ENCODE data around the gene CASP7. TPM values are rescaled to one million over a fixed set of nuclear protein-coding genes. Genes with fewer than 3 reads are reported as not detected.

The CASP7 gene
- total RNA-seq, 1 experiment from 2014 or later = 4.7 TPM

DNA sequence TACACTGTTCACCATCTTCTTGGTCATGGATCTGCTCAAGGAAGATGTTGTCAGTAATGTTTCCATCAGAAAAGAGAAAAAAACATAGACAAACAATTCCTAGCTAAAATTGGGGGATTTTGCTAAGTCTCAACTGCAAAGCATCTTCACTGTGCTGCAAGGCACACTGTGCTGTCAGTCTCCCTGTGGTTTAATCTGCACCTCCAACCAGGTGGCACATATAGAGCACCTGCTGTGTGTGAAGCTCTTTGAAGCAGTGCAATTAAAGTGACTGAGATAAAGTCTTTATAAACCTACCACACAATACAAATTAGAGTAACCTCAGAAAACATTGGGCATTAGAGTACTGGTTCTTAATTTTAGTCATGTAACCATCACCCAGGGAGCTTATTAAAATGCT is 22.2 kb upstream of the CASP7 start:
- H3K14ac ChIP-seq (ENCODE audit: insufficient read depth, low read length) = no peak overlapping the region
- no peak overlapping the region for H2BK20ac ChIP-seq (ENCODE audit: low read depth, low read length, poor library complexity, severe bottlenecking)
- no peak overlapping the region for H3K4me2 ChIP-seq (ENCODE audit: insufficient read depth, insufficient read length, low read length)
- H3K18ac ChIP-seq (ENCODE audit: insufficient read length, low read depth, low read length) = no peak overlapping the region
- H3K23me2 ChIP-seq (ENCODE audit: insufficient read length, low read depth, low read length, poor library complexity, severe bottlenecking) = no peaks in the 10 kb centered on the region
- no peak overlapping the region for H2AFZ ChIP-seq (ENCODE audit: low read length)
- H2BK120ac ChIP-seq (ENCODE audit: low read depth, low read length, poor library complexity, severe bottlenecking) = no peak overlapping the region
- H3K4me1 ChIP-seq (ENCODE audit: insufficient read depth, low read length) = no peaks in the 10 kb centered on the region
- H3K9me3 Mint-ChIP-seq = no peaks in the 10 kb centered on the region
- H3K23ac ChIP-seq (ENCODE audit: insufficient read length, low read depth, low read length) = no peak overlapping the region
- no peaks in the 10 kb centered on the region for H3K79me2 ChIP-seq (ENCODE audit: insufficient read depth, low read length)
- no peaks in the 10 kb centered on the region for H3K9me3 ChIP-seq (ENCODE audit: control insufficient read depth, low read depth, low read length)
- DNase-seq = no peak
- H3K79me1 ChIP-seq (ENCODE audit: insufficient read depth, low read depth, low read length, poor library complexity, severe bottlenecking) = no peaks in the 10 kb centered on the region
- no peak overlapping the region for H2BK12ac ChIP-seq (ENCODE audit: insufficient read length, low read depth, low read length)
- no peaks in the 10 kb centered on the region for H3K27me3 ChIP-seq (ENCODE audit: insufficient read depth, low read length)
- no peak overlapping the region for H2BK5ac ChIP-seq (ENCODE audit: insufficient read length, low read length)
- no peak overlapping the region for H3K56ac ChIP-seq (ENCODE audit: insufficient read length, low read depth, low read length)
- H3K27me3 Mint-ChIP-seq (ENCODE audit: low read depth) = peaks cover 8% of the 10 kb centered on the region
- no peak overlapping the region for H3T11ph ChIP-seq (ENCODE audit: low read length)
- H3K4me3 Mint-ChIP-seq = no peak overlapping the region
- H3K4ac ChIP-seq (ENCODE audit: low read depth, low read length) = no peak overlapping the region
- H3K27ac ChIP-seq (ENCODE audit: insufficient read length, low read depth, low read length) = no peak overlapping the region
- no peak overlapping the region for H4K8ac ChIP-seq (replicated peaks; ENCODE audit: insufficient read length, low read depth, low read length)
- H2BK15ac ChIP-seq (ENCODE audit: low read depth, low read length) = no peak overlapping the region
- H3K36me3 Mint-ChIP-seq (ENCODE audit: insufficient read depth in 1 of 3, low read depth in 3 of 3) = no peaks in the 10 kb centered on the region
- 0 out of 4 replicates have a peak, but pooled peaks cover 0 to 3% of the 10 kb centered on the region in 2 experiments for H3K4me1 Mint-ChIP-seq
- no peak overlapping the region for H3K9ac ChIP-seq (ENCODE audit: extremely low read depth, insufficient read length, low read length)
- no peak overlapping the region for H4K5ac ChIP-seq (ENCODE audit: insufficient read length, low read depth, low read length)
- no peak overlapping the region for H2AK5ac ChIP-seq (ENCODE audit: insufficient read length, low read length)
- TF ChIP-seq, protein P1, sequence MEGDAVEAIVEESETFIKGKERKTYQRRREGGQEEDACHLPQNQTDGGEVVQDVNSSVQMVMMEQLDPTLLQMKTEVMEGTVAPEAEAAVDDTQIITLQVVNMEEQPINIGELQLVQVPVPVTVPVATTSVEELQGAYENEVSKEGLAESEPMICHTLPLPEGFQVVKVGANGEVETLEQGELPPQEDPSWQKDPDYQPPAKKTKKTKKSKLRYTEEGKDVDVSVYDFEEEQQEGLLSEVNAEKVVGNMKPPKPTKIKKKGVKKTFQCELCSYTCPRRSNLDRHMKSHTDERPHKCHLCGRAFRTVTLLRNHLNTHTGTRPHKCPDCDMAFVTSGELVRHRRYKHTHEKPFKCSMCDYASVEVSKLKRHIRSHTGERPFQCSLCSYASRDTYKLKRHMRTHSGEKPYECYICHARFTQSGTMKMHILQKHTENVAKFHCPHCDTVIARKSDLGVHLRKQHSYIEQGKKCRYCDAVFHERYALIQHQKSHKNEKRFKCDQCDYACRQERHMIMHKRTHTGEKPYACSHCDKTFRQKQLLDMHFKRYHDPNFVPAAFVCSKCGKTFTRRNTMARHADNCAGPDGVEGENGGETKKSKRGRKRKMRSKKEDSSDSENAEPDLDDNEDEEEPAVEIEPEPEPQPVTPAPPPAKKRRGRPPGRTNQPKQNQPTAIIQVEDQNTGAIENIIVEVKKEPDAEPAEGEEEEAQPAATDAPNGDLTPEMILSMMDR (conservative IDR thresholded peaks at IDR 0.05) = no peak
- no peak overlapping the region for H3K27ac Mint-ChIP-seq
- H4K20me1 ChIP-seq (ENCODE audit: control insufficient read depth, insufficient read depth, insufficient read length) = no peaks in the 10 kb centered on the region
- no peak overlapping the region for H4K91ac ChIP-seq (ENCODE audit: insufficient read length, low read depth, low read length)

Data from H9 (cell line).